SW 1271 (cell line): ENCODE results near the gene CCDC192.

Experiments used
- DNase-seq, 2 experiments: peaks; one replicate each; lab custom pipeline; 2025; lab: John Stamatoyannopoulos, UW

The CCDC192 gene

GRCh38 chr5:127923804-127924570 lies 220.8 kb downstream of the CCDC192 start:
- DNase-seq, result no peak

- DNase-seq, result no peak
These were observed 221.4 kb downstream of the CCDC192 start for GRCh38 chr5:127924606-127925005.

- no peak for DNase-seq
These were observed 222.7 kb downstream of the CCDC192 start for GRCh38 chr5:127925916-127926315.

- DNase-seq, result no peak
These were observed 223.8 kb downstream of the CCDC192 start for GRCh38 chr5:127926974-127927373.

- no peak for DNase-seq
These were observed 224.9 kb downstream of the CCDC192 start for GRCh38 chr5:127928053-127928452.

- no peak for DNase-seq
These were observed 227.1 kb downstream of the CCDC192 start for GRCh38 chr5:127930311-127930710.

- no peak for DNase-seq
These were observed 228.2 kb downstream of the CCDC192 start for GRCh38 chr5:127931396-127931795.

- DNase-seq, result no peak
These were observed 230.2 kb downstream of the CCDC192 start for GRCh38 chr5:127933348-127933747.

GRCh38 chr5:127934791-127935256 lies 231.6 kb downstream of the CCDC192 start:
- no peak for DNase-seq

- DNase-seq, result no peak
These were observed 232.2 kb downstream of the CCDC192 start for GRCh38 chr5:127935398-127935797.

GRCh38 chr5:127936439-127936972 lies 233.3 kb downstream of the CCDC192 start:
- DNase-seq, result no peak

- no peak for DNase-seq
These were observed 235.6 kb downstream of the CCDC192 start for GRCh38 chr5:127938746-127939145.

GRCh38 chr5:127940854-127941253 lies 237.7 kb downstream of the CCDC192 start:
- no peak for DNase-seq

- DNase-seq, result no peak
These were observed 238.5 kb downstream of the CCDC192 start for GRCh38 chr5:127941646-127942045.

- DNase-seq, result no peak
These were observed 239.3 kb downstream of the CCDC192 start for GRCh38 chr5:127942246-127943060.

GRCh38 chr5:127943061-127943371 lies 239.8 kb downstream of the CCDC192 start:
- no peak for DNase-seq

GRCh38 chr5:127944125-127944524 lies 240.9 kb downstream of the CCDC192 start:
- no peak for DNase-seq

GRCh38 chr5:127947941-127948340 lies 244.8 kb downstream of the CCDC192 start:
- no peak for DNase-seq

GRCh38 chr5:127950707-127951391 lies 247.7 kb downstream of the CCDC192 start:
- DNase-seq, result no peak

GRCh38 chr5:127951791-127952190 lies 248.6 kb downstream of the CCDC192 start:
- DNase-seq, result no peak

- peak in 1 of 2 experiments; percentile 44 for DNase-seq
These were observed 254.0 kb downstream of the CCDC192 start for GRCh38 chr5:127957183-127957582.

GRCh38 chr5:127957701-127958239 lies 254.6 kb downstream of the CCDC192 start:
- no peak for DNase-seq
